ENCODE data around the gene SLC47A2. TPM values are rescaled to one million over a fixed set of nuclear protein-coding genes. Genes with fewer than 3 reads are reported as not detected.

The SLC47A2 gene
- total RNA-seq, 1 donor: not detected

DNA sequence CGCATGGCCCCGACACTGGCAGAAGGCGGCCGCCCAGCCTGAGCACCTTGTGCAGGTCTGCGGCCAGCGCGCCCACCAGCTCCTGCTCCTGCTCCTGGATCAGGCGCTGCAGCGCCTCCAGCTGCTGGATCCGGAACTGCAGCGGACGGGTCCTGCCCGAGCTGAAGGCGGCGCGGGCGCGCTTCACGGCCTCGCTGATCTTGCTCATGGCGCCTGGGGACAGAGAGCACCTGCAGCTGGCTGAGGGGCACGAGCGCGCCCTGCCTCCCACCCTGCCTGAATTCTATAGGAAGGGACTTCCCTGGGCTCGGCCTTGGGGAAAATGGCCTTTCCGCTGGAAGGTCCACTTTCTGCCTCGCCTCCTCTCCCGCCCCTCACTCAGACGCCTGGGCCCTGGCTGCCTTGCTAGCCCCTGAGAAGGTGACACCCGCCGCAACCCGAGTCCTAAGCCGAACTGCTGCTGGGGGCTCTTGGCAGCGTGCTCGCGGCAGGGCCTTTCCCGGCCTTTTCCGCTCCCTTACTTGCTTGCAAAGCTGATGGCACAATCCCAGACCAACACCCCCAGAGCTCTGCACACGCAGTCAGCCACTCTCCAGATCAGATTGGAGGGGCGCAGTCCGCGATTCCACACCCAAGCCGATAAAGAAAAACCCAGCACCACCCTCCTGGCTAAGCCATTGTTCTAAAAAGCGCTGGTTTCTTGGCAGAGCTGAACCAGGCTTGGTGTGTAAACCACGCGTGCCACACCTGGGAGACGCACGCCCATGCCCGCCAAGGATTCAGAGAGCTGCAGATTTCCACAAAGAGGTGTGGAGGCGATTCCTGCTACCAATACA lies 28.8 kb upstream of the SLC47A2 start:
- H3K36me3 ChIP-seq (ENCODE audit: insufficient read depth, low read length): no peaks in the 10 kb centered on the region
- peaks cover 13% of the 10 kb centered on the region for H3K4me1 ChIP-seq (ENCODE audit: insufficient read depth, low read length)
- H3K4me2 ChIP-seq (ENCODE audit: insufficient read depth, low read length): peak overlapping the region; percentile 78
- peak; percentile 98 for DNase-seq (ENCODE audit: insufficient read length, low spot score, missing footprints)
- peak overlapping the region; percentile 58 for H3K4me3 ChIP-seq (ENCODE audit: insufficient read depth, low read length)
- H3K9me3 ChIP-seq (ENCODE audit: low read depth, low read length): no peaks in the 10 kb centered on the region
- no peaks in the 10 kb centered on the region for H4K20me1 ChIP-seq (ENCODE audit: insufficient read depth, low read length)
- no peak overlapping the region for H3K27ac ChIP-seq (ENCODE audit: low read depth, low read length)
- H3K27me3 ChIP-seq (ENCODE audit: insufficient read depth, low read length): no peaks in the 10 kb centered on the region
- peak overlapping the region; percentile 72 for H2AFZ ChIP-seq (ENCODE audit: low read length)
- TF ChIP-seq, protein P1, sequence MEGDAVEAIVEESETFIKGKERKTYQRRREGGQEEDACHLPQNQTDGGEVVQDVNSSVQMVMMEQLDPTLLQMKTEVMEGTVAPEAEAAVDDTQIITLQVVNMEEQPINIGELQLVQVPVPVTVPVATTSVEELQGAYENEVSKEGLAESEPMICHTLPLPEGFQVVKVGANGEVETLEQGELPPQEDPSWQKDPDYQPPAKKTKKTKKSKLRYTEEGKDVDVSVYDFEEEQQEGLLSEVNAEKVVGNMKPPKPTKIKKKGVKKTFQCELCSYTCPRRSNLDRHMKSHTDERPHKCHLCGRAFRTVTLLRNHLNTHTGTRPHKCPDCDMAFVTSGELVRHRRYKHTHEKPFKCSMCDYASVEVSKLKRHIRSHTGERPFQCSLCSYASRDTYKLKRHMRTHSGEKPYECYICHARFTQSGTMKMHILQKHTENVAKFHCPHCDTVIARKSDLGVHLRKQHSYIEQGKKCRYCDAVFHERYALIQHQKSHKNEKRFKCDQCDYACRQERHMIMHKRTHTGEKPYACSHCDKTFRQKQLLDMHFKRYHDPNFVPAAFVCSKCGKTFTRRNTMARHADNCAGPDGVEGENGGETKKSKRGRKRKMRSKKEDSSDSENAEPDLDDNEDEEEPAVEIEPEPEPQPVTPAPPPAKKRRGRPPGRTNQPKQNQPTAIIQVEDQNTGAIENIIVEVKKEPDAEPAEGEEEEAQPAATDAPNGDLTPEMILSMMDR (IDR thresholded peaks at IDR 0.05; ENCODE audit: extremely low read depth, low read depth, low read length): peak; percentile 66
- no peaks in the 10 kb centered on the region for H3K79me2 ChIP-seq (ENCODE audit: insufficient read depth, low read length)

DNA sequence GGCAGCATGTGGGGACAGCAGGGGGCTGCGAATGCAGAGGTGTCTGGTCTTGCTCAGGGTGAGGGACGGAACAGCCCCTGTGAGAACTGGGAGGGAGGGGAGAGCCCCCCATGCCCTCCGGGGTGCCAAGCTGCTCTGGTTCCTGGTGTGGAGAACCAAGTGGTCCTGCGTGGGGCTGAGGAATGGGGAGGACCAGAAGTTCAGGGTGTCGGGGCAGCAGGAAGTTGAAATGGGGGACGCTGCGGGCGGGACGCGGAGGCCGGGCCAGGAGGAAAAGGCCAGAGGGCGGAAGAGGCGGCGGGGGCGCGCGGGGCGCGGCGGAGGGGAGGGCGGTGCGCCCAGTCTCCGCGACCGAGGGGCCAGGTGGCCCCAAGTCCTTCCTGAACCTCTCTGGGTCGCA lies 28.1 kb upstream of the SLC47A2 start:
- Histone ChIP-seq H3K36me3 (ENCODE audit: insufficient read depth, low read length) (no peaks in the 10 kb centered on the region), H4K20me1 (ENCODE audit: insufficient read depth, low read length) (no peaks in the 10 kb centered on the region), H3K4me3 (ENCODE audit: insufficient read depth, low read length) (peak overlapping the region; percentile 58), H3K4me1 (ENCODE audit: insufficient read depth, low read length) (peaks cover 13% of the 10 kb centered on the region), H3K27ac (ENCODE audit: low read depth, low read length) (no peak overlapping the region), H3K27me3 (ENCODE audit: insufficient read depth, low read length) (no peaks in the 10 kb centered on the region), H2AFZ (ENCODE audit: low read length) (peak overlapping the region; percentile 81), H3K9me3 (ENCODE audit: low read depth, low read length) (no peaks in the 10 kb centered on the region), H3K4me2 (ENCODE audit: insufficient read depth, low read length) (peak overlapping the region; percentile 78), H3K79me2 (ENCODE audit: insufficient read depth, low read length) (no peaks in the 10 kb centered on the region)
- TF ChIP-seq, protein P1 (IDR thresholded peaks at IDR 0.05; ENCODE audit: extremely low read depth, low read depth, low read length): no peak
- DNase-seq (ENCODE audit: insufficient read length, low spot score, missing footprints): peak; percentile 21

DNA sequence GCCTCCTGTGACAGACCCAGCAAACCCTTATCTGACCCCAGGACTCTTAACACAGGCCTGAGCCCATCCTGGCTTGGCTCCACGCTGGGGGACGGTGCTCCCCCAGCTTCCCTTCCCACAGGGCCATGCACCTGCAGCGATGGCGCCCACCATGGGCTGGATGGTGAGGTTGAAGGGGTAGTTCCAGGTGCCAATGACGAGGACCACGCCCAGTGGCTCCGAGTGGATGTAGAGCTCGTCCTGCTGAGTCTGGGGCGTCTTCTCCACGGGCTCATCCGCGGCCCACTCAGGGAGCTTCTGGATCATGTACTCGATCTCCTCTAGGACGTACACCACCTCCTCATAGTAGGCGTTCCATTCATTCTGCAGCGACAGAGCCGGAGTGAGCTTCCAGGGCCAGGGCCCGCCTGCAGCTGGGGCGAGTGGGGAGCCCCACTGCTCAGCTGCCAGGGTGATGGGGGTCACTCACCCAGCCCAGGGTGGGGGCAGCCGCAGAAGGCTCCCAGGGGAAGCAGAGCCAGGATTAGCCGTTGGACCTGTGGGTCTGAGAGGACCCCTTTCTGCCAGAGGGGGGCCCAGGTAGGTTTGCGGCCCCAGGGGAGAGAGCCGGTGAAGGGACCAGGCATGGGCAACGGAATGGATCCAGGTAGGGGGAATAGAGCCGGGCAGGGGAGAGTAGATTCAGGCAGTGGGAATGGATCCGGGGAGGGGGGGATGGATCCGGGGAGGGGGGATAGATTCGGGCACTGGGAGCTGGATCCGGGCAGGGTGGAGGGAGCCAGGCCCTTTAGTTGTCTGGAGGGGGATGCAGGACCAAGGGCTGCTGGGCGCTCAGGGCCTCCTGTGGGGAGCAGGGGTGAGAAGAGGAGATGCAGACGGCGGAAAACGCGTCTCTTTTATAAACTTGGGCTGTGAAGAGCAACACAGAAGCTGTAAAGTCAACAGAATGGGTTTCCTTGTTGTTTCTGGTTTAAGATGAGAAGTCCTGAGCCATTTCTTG lies 27.0 kb upstream of the SLC47A2 start:
- no peaks in the 10 kb centered on the region for H3K79me2 ChIP-seq (ENCODE audit: insufficient read depth, low read length)
- no peak overlapping the region for H3K27ac ChIP-seq (ENCODE audit: low read depth, low read length)
- H3K9me3 ChIP-seq (ENCODE audit: low read depth, low read length): no peaks in the 10 kb centered on the region
- peaks cover 9% of the 10 kb centered on the region for H3K4me1 ChIP-seq (ENCODE audit: insufficient read depth, low read length)
- no peak overlapping the region for H3K4me2 ChIP-seq (ENCODE audit: insufficient read depth, low read length)
- H3K27me3 ChIP-seq (ENCODE audit: insufficient read depth, low read length): no peaks in the 10 kb centered on the region
- H4K20me1 ChIP-seq (ENCODE audit: insufficient read depth, low read length): no peaks in the 10 kb centered on the region
- no peak overlapping the region for H3K4me3 ChIP-seq (ENCODE audit: insufficient read depth, low read length)
- peak; percentile 82 for DNase-seq (ENCODE audit: insufficient read length, low spot score, missing footprints)
- TF ChIP-seq, protein P1 (IDR thresholded peaks at IDR 0.05; ENCODE audit: extremely low read depth, low read depth, low read length): no peak
- H3K36me3 ChIP-seq (ENCODE audit: insufficient read depth, low read length): no peaks in the 10 kb centered on the region
- H2AFZ ChIP-seq (ENCODE audit: low read length): no peak overlapping the region

Data from osteoblast (primary cell).